Amygdala (tissue), 56 donors: Measurements from ENCODE around the gene PTPRD.
"Not testable (repeated sequence)": the region's sequence is repeated elsewhere in the genome, so short reads cannot be mapped to it uniquely, and the experiment has no call there.

ENCODE experiments used
- DNase-seq, 56 donors: peaks; one replicate each; lab custom pipeline; 2025; lab: John Stamatoyannopoulos, UW

The PTPRD gene

GRCh38 chr9:10488937-10489336 is 123.9 kb downstream of the PTPRD start:
- no peak for DNase-seq

- no peak for DNase-seq
Measured at GRCh38 chr9:10479172-10479571, 133.6 kb downstream of the PTPRD start.

DNA sequence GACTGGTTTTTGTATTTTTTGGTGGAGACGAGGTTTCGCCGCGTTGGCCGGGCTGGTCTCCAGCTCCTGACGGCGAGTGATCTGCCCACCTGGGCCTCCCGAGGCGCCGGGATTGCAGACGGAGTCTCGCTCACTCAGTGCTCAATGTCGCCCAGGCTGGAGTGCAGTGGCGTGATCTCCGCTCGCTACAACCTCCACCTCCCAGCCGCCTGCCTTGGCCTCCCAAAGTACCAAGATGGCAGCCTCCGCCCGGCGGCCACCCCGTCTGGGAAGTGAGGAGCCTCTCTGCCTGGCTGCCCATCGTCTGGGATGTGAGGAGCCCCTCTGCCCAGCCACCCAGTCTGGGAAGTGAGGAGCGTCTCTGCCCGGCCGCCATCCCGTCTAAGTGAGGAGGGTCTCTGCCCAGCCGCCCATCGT is 163.6 kb downstream of the PTPRD start:
- DNase-seq, result not testable (repeated sequence)

GRCh38 chr9:10447036-10447435 is 165.8 kb downstream of the PTPRD start:
- DNase-seq, result no peak

GRCh38 chr9:10443868-10444204 is 169.0 kb downstream of the PTPRD start:
- DNase-seq, result no peak

GRCh38 chr9:10443181-10443867 is 169.5 kb downstream of the PTPRD start:
- DNase-seq, result no peak

- no peak for DNase-seq
Measured at GRCh38 chr9:10438955-10439354, 173.8 kb downstream of the PTPRD start.

DNA sequence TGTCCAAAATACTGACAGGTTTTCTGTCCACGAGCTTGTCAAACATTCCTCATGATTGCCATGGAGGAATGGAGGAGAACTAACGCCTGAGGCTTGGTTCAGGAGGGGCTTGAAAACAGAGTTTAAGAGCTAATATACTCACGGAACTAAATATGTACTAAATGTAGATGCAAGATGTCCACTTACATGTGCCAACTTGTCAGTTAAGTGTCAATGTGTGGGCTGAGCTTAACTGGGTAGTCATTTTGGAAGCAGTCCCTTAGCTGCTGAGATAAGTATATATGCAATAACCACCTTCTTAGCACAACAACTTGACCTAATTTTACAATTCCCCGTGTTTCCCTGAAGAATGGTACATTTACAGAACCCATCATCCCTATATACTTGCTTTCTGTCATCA is 176.0 kb downstream of the PTPRD start:
- no peak for DNase-seq

GRCh38 chr9:10434412-10434811 is 178.4 kb downstream of the PTPRD start:
- DNase-seq, result no peak

GRCh38 chr9:10411272-10411671 is 201.5 kb downstream of the PTPRD start:
- no peak for DNase-seq

DNA sequence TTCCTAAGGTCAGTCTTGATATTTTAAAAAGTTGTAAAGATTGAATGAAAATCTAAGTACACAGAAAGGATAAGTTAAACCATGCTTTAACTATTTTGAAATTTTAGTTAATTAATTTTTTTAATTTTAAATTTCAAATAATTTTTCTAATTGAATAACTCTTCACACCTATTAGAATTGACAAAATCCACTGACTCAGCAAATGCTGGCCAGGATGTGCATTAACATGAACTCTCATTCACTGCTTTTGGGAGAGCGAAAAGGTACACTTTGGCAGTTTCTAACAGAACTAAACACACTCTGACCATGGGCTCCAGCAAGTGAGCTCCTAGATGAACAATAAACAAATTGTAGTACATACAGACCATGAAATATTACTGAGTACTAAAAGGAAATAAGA is 209.5 kb downstream of the PTPRD start:
- DNase-seq, result no peak

GRCh38 chr9:10396615-10397014 is 216.2 kb downstream of the PTPRD start:
- DNase-seq, result no peak

- no peak for DNase-seq
Measured at GRCh38 chr9:10387282-10387681, 225.5 kb downstream of the PTPRD start.

DNA sequence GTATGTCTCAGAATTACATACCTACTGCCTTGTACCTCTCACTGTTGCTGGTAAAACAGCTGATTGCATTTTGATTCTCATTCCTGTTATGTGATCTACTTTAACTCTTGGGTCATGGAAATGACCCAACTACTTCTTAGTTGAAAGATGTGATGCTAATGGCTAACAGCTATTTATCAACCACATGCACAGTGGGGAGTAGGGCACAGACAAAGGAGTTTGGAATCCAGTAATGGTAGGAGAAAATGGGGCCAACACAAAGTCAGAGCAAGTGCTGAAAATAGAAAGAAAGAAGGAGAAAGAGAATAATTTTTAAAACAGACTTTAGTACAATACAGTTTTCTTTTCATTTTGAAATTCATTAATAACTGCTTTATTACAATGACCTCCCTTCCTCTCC is 241.0 kb downstream of the PTPRD start:
- DNase-seq, result no peak

DNA sequence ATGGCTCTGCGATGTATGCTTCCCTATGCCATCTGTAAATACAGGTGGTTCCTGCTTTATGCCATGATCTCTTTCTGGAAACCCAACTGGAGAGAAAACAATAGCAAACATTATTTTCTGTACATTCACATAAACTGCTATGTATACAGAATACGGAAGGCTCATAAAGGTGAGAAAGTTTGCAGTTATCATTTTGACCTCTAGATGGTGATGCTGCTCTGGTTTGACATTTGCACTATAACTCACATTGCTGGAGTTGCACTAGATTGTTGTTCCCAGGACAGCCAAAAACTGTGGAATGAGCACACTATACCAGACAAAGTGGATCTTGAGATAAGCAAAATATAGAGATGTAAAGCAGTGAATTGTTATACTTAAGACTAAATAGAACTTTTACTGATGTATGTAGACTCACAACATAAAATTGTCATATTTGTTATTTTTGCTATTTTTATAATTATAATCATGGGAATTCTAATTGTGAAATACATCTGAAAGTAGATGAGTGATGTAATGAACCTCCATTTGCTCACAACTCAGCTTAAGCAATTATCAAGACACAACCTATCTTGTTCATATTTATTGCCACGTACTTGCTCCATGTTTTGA is 246.5 kb downstream of the PTPRD start:
- peak in 3 of 56 donors; percentile 2 to 33 (median 2) for DNase-seq

- no peak for DNase-seq
Measured at GRCh38 chr9:10354591-10354990, 258.2 kb downstream of the PTPRD start.

DNA sequence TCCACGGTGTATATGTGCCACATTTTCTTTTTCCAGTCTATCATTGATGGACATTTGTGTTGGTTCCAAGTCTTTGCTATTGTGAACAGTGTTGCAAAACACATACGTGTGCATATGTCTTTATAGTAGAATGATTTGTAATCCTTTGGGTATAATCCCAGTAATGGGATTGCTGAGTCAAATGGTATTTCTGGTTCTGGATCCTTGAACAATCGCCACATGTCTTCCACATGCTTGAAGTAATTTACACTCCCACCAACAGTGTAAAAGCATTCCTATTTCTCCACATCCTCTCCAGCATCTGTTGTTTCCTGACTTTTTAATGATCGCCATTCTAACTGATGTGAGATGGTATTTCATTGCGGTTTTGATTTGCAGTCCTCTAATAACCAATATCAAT is 267.2 kb downstream of the PTPRD start:
- not testable (repeated sequence) for DNase-seq

GRCh38 chr9:10341057-10341456 is 271.7 kb downstream of the PTPRD start:
- DNase-seq, result no peak

GRCh38 chr9:10339152-10339551 is 273.6 kb downstream of the PTPRD start:
- no peak for DNase-seq

- no peak for DNase-seq
Measured at GRCh38 chr9:10331157-10331556, 281.6 kb downstream of the PTPRD start.

GRCh38 chr9:10282084-10282483 is 330.7 kb downstream of the PTPRD start:
- DNase-seq, result no peak

DNA sequence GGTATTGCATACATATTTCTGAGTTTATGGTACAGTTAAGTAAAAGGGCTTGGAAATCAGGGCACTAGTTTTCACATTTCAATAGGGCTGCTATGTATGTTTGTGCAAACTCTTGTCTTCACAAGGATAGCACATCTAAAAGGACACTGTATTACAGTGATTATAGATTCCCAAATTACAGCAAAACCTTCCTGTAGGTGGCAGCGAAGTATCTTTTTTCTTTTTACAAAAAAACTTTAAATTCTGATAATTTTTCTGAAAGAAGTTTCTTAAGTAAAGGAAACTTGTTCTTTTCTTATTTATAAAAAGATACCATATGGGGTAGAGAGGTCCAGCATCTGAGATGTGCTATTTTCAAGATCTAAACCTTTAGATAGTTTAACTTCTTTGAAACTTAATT is 337.8 kb downstream of the PTPRD start:
- DNase-seq, result no peak

GRCh38 chr9:10274175-10274574 is 338.6 kb downstream of the PTPRD start:
- no peak for DNase-seq
